ENCODE results near the gene DHX32.

GRCh38 chr10:125859128-125859817 lies 21.8 kb downstream of the DHX32 start:
- no peak for TF ChIP-seq CTCF (optimal IDR thresholded peaks at IDR 0.05 in 1 of 3, IDR thresholded peaks at IDR 0.05 in 1 of 3, conservative IDR thresholded peaks at IDR 0.05 in 1 of 3; ENCODE audit: extremely low read depth in 1 of 3, insufficient read depth in 2 of 3, low read length in 3 of 3)
- TF ChIP-seq EZH2 (IDR thresholded peaks at IDR 0.05; ENCODE audit: low read length) = no peak
